HT1080 (cell line): ENCODE measurements around the gene KLHL21. TPM values are rescaled to one million over a fixed set of nuclear protein-coding genes. Genes with fewer than 3 reads are reported as not detected.
"Not testable (repeated sequence)": the region's sequence is repeated elsewhere in the genome, so short reads cannot be mapped to it uniquely, and the experiment has no call there.

Source experiments
- DNase-seq: peaks from one replicate; pipeline ENCODE4 v3.0.0-alpha.2; 2015; ENCODE audit warnings: low read depth
- total RNA-seq: library from RNA; depleted of rRNA; stranded (reverse); fragments of >200 nt; shearing (Covaris generic); gene quantifications from 2 replicates; pipeline ENCODE4 v1.2.3, GENCODE V29; 2014

The KLHL21 gene
- total RNA-seq, 1 experiment from 2014 or later, result 34.4 TPM

DNA sequence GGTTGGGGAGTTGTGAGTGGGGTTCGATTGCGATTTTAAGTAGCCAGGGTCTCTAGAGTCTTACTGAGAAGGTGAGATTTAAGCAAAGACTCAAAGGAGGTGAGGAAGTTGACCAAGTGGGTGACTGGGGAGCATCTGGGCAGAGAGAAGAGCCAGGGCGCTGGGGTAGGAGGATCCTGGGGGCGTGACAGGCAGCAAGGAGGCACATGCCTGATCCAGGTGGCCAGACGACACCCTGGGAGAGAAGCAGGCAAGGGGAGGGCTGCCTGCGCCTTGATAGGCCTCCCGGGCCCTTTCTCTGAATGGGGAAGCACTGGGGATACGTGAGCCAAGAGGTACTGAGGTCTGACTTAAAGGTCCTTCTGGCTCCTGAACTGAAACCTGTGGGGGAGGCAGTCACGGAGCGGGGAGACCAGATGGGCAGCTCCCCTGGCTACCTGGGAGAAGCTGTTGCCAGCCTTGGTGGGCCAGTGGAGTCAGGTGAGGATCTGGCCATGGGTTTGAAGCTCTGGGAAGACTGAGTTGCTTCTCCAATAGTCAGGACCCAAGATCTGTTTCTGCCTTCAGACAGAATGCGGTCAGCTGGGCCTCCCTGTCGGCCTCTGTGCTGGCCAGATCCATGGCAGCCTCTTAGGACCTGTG lies 17.5 kb downstream of the KLHL21 start:
- no peak for DNase-seq

DNA sequence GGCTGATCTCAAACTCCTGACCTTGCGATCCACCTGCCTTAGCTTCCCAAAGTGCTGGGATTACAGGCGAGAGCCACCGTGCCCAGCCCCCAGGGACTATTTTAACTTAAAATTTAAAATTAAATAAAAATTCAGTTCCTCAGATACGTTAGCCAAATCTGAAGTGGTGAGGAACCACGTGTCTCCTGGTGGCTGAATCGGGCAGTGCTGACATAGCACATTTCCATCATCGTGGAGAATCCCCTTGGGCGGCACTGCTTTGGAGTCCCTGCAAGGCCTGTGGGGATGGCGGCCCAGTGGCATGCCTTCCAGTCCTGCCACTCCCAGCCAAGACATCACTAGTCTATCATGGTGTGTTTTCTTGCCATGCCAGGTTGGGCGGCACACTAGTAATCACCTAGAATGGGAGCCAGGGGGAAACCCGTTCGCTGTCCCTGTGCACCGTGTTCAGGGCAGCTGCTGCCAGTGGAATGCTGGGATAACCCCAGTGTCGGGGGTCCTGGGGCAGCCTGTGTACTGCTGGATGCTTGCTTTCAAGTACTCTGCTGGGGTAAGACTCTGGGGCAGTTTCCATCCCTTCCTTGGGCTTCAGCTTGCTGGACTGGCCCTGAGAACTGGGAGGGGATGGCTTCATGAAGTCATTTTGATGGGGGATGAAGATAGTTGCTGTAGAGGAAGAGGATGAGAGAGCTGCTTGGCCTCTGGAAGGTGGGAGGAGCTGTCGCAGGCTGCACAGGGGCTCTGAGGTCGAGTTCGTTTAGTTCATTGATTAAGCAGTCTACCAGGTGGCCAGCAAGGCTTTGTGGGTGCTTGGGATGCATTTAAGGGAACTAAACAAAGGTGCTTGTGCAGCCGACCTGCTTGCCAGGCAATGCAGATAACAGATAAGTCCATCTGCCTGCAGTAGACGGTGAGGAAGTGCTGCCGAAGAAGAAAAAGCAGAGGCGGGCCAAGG lies 18.3 kb downstream of the KLHL21 start:
- no peak for DNase-seq

DNA sequence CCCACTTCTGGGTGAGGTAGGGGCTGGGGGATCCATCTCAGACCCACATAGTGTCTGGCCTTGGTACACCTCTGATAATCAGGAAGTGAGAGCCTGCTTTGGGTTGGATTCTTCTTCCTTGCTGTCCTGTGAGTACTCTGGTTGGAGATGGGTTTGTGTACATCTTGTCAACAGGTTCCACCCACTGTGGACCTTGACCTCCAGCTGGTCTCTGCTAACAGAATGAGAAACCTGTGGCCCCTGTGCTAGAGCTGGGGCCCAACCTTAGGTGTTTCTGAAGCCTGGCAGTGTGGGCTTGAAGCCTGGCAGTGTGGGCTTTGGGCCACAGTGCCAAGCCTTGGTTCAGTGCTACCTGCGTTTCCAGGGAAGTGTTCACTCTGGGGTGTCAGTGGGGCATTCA lies 20.3 kb downstream of the KLHL21 start:
- DNase-seq, result no peak

DNA sequence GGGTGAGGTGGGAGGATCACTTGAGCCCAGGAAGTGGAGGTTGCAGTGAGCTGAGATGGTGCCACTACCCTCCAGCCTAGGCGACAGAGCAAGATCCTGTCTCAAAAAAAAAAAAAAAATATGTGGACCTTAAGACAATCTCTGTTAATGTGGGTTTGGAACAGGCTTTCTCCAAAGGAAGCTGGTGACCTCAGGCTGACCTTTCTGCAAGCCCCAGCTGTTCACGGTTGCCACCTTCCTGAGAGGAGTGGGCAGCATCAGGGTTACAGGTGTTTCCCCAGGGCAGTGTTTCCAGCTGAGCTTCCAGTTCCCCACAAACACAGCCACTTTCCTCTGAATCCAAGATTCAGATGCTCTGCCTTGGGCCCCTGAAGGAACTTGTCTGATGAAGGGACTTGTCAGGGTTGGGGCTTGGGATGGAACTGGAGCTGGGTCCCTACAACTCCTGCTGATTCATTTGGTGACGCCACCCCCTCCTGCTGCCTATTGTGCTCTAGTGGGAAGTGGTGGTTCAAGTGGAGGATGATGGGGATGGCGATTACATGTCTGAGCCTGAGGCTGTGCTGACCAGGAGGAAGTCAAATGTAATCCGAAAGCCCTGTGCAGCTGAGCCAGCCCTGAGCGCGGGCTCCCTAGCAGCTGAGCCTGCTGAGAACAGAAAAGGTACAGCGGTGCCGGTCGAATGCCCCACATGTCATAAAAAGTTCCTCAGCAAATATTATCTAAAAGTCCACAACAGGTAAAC lies 20.9 kb downstream of the KLHL21 start:
- peak; percentile 35 for DNase-seq

DNA sequence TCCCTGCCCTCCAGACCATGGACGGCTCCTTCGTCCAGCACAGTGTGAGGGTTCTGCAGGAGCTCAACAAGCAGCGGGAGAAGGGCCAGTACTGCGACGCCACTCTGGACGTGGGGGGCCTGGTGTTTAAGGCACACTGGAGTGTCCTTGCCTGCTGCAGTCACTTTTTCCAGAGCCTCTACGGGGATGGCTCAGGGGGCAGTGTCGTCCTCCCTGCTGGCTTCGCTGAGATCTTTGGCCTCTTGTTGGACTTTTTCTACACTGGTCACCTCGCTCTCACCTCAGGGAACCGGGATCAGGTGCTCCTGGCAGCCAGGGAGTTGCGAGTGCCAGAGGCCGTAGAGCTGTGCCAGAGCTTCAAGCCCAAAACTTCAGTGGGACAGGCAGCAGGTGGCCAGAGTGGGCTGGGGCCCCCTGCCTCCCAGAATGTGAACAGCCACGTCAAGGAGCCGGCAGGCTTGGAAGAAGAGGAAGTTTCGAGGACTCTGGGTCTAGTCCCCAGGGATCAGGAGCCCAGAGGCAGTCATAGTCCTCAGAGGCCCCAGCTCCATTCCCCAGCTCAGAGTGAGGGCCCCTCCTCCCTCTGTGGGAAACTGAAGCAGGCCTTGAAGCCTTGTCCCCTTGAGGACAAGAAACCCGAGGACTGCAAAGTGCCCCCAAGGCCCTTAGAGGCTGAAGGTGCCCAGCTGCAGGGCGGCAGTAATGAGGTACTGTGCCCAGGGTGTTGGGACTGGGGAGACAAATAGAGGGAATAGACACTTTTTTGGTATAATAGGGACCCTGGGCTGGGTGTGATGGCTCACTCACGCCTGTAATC lies 21.9 kb downstream of the KLHL21 start:
- no peak for DNase-seq

DNA sequence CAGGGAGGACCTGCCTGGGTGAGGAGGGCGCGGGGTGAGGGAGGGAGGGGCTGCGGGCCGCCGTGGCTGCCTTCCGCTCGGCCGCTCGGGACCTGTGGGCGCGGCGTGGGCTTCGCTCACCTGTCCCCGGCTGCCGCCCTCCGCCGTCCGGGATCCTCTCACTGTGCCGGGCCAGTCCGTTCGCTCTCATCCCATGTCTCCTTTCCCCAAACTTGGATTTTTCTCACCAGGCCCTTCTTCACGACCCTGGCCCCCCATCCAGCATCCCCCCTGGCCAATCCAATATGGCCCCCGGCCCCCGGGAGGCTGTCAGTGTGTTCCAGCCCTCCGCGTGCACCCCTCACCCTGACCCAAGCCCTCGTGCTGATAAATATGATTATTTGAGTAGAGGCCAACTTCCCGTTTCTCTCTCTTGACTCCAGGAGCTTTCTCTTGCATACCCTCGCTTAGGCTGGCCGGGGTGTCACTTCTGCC lies 22.5 kb downstream of the KLHL21 start:
- no peak for DNase-seq

DNA sequence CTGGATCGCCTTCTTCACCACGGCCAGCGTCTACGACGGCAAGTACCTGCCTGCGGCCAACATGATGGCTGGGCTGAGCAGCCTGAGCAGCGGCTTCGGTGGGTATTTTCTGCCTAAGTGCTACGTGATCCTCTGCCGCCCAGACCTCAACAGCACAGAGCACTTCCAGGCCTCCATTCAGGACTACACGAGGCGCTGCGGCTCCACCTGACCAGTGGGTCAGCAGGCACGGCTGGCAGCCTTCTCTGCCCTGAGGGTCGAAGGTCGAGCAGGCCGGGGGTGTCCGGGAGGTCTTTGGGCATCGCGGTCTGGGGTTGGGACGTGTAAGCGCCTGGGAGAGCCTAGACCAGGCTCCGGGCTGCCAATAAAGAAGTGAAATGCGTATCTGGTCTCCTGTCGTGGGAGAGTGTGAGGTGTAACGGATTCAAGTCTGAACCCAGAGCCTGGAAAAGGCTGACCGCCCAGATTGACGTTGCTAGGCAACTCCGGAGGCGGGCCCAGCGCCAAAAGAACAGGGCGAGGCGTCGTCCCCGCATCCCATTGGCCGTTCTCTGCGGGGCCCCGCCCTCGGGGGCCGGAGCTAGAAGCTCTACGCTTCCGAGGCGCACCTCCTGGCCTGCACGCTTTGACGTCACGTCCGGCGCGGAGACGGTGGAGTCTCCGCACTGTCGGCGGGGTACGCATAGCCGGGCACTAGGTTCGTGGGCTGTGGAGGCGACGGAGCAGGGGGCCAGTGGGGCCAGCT lies 23.1 kb downstream of the KLHL21 start, which contains the start of gene ZBTB48:
Gene ZBTB48 (plus strand): TSS at position 621 of the 745 bp plus-strand sequence. CDS start 616 bp downstream, outside the sequence.
- DNase-seq, result peak; percentile 96

DNA sequence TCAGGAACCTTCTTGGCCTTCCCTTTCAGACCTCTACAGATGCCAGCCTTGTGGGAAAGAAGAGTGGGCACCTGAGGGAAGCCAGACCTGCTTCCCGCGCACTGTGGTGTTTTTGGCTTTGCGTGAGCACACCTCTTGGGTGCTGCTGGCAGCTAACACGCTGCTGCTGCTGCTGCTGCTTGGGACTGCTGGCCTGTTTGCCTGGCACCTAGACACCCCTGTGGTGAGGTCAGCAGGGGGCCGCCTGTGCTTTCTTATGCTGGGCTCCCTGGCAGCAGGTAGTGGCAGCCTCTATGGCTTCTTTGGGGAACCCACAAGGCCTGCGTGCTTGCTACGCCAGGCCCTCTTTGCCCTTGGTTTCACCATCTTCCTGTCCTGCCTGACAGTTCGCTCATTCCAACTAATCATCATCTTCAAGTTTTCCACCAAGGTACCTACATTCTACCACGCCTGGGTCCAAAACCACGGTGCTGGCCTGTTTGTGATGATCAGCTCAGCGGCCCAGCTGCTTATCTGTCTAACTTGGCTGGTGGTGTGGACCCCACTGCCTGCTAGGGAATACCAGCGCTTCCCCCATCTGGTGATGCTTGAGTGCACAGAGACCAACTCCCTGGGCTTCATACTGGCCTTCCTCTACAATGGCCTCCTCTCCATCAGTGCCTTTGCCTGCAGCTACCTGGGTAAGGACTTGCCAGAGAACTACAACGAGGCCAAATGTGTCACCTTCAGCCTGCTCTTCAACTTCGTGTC lies 23.9 kb downstream of the KLHL21 start:
- no peak for DNase-seq

DNA sequence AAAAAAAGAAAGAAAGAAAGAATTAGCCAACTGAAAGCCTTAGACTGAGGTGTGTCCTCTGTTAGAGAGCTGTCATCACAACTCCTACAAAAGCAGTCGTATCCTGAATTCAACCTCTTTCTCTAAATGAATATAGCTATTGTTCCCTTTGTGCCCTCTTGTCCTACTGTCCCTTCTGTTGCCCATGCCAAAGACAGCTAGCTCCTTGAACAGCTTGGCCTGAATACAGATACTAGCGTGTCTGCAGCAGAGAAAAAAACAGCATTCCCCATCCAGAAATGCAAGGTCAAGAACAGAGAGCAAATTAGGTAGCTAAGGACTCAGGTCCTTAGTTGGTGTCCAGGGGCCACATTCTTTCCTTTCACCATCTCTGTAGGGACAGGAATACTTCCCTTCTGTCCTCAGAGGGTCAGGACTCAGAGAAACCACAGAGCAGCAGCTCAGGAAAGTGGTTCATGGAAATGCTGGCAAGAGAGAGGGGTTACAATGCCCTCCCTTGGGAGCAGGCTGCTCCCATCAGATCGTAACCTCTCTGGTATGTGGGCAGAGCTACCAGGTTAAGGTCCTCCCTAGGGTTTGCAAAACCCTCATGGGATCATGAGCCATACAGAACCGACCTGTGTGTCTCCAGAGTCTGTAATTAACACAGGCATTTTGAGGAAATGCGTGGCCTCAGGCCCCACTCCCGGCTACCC lies 24.7 kb downstream of the KLHL21 start:
- no peak for DNase-seq

DNA sequence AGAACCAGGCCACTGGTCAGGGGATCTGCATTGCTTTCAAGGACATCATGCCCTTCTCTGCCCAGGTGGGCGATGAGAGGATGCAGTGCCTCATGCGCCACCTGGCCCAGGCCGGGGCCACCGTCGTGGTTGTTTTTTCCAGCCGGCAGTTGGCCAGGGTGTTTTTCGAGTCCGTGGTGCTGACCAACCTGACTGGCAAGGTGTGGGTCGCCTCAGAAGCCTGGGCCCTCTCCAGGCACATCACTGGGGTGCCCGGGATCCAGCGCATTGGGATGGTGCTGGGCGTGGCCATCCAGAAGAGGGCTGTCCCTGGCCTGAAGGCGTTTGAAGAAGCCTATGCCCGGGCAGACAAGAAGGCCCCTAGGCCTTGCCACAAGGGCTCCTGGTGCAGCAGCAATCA lies 27.9 kb downstream of the KLHL21 start:
- DNase-seq, result no peak

DNA sequence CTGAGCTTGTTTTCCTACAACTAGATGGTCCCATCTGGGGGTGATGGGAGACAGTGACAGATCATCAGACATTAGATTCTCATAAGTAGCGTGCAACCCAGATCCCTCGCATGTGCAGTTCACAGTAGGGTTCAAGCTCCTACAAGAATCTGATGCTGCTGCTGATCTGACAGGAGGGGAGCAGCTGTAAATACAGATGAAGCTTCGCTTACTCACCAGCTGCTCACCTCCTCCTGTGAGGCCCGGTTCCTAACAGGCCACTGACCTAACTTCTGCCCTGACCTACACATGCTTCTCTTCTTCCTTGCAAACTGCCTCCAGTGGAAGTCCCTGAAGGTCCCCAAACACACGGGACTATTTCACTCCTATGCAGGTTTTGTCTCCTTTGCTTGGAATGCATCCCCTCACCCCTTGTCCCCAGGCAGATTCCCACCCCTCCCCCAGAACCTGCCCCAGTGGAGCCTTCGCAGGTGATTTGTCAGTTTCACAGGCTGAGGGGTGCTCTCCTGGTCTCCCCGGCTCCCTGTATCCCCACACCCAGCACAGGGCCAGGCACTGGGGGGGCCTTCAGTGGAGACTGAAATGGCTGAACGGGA lies 28.5 kb downstream of the KLHL21 start:
- no peak for DNase-seq

DNA sequence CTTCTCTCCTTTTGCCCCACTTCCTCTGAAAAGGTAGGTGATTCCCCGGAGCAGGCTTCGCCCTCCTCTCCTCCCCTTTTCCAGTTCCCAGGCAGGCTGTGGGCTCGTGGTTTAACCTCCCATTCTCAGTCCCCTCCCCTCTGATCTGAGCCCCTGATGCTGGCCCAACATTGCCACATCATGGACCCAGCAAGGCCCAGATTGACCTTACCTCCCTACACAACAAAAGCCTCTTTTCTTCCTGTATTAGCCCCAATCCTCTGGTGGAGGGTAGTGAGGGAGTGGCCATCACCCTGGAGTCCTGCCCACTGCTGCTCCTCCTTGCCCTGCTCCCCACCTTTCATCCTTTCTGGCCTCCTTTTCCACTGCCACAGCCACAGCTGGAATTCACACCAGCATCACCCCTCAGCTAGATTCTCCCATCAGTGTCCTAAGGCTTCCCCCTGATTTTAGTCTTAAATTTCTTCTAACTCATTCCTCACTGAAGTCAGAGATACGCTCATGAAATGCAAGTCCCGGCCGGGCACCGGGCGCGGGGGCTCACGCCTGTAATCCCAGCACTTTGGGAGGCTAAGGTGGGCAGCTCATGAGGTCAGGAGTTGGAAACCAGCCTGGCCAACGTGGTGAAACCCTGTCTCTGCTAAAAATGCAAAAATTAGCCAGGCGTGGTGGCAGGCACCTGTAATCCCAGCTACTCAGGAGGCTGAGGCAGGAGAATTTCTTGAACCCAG lies 29.9 kb downstream of the KLHL21 start:
- DNase-seq, result no peak

DNA sequence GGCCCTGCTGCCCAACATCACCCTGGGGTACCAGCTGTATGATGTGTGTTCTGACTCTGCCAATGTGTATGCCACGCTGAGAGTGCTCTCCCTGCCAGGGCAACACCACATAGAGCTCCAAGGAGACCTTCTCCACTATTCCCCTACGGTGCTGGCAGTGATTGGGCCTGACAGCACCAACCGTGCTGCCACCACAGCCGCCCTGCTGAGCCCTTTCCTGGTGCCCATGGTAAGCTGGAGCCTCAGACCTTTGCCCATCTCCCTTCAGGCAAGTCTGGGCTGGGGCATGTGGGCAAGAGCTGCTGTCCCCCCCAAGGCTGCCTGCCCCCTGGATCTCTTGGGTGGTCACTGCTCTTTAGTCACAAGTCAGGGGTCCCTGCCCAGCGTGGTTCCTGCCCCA lies 31.7 kb downstream of the KLHL21 start:
- DNase-seq, result no peak

DNA sequence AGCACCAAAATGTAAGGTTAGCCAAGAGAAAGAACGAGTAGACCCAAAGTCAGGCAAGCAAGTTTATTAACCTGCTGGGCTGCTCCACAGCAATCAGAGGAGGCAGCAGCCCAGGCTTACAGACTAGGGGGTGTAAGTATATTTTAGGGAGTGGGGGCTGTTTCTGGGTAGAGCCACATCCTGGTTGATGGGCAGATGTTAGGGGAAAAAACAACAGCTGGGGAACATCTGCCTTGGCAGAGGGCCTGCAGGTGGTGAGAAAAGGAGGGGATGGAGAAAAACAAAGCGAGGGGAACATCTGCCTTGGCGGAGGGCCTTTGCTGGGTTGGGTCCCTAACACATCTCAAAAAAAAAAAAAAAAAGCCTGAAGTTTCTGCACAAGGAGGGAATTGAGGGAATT lies 32.6 kb downstream of the KLHL21 start:
- no peak for DNase-seq

DNA sequence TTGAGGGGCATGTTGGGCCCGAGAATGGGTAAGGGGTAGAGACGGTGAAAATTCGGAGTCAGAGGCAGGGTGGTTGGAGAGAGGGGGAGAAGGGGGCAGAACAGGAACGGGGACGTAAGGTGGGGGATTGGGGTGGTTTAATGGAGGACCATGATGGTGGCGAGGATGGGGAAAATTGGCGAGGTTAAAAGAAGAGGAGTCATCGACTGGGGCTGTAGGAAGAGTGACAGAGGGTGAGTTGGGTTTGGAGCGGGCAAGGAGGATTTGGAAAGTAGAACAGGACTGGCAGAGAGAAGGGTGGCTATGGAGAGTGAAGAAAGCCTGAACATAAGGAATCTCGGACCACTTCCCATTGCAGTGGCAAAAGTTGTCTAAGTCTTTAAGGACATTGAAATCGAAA lies 33.6 kb downstream of the KLHL21 start:
- no peak for DNase-seq

DNA sequence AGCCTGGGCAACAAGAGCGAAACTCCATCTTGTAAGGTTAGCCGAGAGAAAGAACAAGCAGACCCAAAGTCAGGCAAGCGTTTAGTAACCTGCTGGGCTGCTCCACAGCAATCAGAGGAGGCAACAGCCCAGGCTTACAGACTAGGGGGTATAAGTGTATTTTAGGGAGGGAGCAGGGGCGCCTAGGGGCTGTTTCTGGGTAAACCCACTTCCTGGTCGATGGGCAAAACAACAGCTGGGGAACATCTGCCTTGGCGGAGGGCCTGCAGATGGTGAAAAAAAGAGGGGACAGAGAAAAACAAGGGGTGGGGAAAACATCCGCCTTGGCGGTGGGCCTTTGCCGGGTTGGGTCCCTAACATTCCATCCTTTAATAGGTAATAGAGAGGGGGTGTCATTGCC lies 42.4 kb downstream of the KLHL21 start:
- no peak for DNase-seq

DNA sequence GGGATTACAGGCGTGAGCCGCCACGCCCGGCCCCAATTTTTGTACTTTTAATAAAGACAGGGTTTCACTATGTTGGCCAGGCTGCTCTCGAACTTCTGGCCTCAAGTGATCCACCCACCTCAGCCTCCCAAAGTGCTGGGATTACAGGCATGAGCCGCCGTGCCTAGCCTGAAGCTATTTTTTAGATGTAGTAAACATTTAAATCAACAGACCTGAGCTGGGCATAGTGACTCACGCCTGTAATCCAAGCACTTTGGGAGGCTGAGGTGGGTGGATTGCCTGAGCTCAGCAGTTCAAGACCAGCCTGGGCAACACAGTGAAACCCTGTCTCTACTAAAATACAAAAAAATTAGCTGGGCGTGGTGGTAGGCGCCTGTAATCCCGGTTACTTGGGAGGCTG lies 43.5 kb downstream of the KLHL21 start:
- not testable (repeated sequence) for DNase-seq

DNA sequence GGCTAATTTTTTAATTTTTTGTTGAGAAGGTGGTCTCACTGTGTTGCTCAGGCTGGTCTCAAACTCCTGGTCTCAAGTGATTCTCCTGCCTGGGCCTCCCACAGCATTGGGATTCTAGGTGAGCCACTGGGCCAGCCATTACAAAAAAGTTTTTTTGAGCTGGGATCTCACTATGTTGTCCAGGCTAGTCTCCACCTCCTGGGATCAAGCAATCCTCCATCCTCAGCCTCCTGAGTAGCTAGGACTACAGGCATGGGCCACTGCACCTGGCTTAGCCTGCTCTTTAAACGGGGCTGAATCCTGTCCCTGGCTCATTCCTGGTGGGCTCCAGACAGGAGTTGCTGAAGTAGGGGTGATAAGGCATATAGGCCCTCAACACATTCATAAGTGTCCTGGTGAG lies 45.1 kb downstream of the KLHL21 start:
- no peak for DNase-seq
